Islet precursor cell (in vitro differentiated cells): ENCODE results near the gene DAND5.
A peak's percentile ranks its signal among the peaks of the same experiment; 100 is the strongest.

ENCODE experiments used
- DNase-seq: peaks from one replicate; pipeline ENCODE4 v3.0.0-alpha.2; 2018

Gene DAND5

DNA sequence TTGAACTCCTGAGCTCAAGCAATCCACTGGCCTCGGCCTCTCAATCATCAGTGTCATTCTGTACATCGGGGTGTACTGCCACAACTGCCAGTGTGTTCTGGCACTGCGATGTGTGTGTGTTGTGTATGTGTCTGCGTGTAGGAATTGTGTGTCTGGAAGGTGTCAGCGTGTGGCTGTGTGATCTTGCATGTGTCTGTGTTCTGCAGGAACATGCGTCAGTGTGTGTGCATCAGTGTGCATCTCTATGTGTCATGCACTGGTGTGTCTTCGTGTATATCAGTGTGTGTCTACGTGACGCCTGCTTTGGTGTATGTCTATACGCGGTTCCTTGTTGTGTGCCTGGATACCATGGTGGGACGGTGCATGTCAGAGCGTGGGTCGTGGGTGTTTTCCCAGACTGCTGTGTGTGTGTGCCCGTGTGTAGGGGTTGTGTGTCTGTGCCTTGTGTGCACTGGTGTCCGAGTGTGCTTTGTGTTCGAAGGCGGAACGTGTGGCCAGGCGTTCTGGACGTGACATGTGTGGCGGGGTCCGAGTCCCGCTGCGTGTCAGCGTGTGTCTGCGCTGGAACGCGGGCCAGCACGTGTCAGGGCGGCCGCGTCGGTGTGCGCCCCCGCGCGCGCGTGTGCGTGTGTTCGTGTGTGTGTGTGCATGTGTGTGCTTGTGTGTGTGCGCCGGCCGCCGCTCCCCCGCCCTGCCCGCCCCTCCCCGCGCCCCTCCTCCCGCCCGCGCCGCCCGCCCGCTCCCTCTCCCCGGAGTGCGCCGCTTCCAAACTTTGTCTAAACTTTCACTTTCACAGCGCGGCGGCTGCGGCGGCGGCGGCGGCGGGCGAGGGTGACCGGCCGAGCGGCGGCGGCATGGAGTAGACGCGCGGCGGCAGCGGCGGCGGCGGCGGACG, 25.6 kb downstream of the DAND5 start, which contains the start of gene NFIX:
NFIX (plus strand) TSS at position 775 of the 895 bp plus-strand sequence. CDS start 363 bp downstream, outside the sequence.
- DNase-seq: peak; percentile 66

DNA sequence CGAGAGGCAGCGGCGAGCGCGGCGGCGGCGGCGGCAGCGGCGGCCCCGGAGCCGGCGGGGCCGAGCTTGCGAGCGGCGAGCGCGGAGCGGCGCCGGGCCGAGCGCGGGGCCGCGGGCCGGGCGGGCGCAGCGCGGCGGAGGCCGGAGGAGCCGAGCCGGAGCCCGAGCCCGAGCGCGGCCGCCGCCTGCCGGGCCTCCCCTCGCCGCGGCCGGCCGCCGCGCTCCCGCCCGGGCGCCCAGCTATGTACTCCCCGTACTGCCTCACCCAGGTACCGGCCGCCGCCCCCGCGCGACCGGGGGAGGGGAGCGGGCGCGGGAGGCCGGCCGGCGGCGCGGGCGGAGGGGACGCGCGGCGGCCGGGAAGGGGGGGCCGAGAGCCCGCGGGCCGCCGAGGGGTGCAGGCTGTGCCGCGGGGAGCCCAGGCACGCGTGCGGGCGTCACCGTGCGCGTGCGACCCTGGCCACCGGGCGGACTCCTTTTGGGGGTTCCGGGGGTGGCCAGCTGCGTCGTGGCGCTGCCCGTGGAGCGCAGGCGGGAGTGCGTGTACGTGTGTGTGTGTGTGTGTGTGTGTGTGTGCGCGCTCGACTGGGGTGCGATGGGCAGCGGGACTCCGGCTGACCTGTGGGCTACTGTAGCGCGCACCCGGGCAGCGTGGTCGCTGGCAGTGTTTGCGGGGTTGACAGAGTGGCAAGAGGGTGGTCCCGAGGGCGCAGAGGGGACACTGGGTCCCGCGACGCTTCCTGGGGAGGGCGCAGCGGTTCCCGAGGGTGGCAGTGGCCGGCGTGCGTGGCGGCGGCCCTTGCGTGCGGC, 26.4 kb downstream of the DAND5 start:
- DNase-seq: no peak

DNA sequence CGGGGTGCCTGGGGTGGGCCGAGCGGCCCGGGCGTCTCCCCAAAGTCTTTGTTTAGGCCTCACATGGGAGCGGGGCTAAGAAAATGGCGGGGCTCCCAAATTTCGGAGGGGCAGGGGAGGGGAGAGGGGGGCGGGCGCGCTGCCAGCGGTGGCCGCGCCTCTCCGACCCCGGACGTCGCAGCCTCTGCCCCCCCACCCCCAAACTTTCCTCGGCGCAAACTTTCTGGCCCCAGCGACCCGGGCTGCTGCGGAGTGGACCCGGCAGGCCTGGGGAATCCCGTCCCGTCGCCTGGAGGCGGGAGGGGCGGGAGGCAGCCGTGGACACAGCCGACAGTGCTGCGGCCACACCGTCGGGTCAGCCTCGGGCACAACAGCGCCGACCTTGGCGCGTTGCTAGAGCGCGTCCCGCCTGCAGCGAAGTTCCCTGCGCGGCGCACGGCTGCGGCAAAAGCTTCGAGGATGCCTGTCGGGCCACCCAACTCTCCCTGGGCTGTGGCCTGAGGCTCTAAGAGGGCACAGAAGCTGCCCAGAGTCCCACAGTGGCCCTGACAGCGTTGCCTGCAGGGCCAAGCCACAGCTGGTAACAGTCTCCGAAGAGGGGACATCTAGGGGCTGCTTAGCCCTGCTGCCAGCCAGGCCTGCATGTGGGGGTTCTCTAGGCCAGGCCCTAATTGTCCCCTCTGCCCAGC, 27.2 kb downstream of the DAND5 start:
- DNase-seq: no peak

DNA sequence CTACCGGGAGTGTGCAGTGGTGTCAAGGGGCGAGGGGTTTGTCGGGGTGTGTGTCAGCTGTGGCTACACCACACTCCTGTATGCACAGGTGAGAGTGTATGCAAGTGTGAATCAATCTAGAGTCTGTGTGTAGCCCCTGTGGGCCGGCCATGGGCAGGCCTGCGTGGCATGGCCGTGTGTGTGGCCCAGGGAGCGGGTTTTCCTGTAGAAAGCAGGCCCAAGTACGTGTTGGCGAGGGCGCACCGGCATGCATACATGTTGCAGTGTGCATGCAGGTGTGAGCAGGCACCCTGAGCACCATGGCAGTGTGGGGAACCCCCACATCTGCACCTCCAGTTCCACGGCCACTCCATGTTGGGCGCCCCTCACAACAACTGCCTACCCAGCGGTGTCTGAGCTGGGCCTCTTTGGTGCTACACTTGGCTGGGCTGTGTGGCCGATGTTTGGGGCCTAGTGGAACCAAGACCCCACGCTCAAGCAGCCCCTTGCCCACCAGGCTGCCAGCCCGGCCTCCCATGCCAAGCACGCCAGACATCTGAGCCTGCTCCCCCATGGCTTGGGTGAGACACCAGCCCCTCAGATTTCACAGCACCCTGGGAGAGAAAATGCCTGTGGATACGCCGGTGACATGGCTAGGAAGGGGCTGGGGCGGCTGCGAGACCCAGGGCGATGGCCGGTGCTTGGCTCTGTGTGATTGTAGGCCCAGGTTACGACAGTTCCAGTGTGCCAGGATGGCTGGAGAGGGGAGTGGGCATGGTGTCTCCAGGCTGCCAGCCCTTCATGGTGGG, 28.0 kb downstream of the DAND5 start:
- no peak for DNase-seq

DNA sequence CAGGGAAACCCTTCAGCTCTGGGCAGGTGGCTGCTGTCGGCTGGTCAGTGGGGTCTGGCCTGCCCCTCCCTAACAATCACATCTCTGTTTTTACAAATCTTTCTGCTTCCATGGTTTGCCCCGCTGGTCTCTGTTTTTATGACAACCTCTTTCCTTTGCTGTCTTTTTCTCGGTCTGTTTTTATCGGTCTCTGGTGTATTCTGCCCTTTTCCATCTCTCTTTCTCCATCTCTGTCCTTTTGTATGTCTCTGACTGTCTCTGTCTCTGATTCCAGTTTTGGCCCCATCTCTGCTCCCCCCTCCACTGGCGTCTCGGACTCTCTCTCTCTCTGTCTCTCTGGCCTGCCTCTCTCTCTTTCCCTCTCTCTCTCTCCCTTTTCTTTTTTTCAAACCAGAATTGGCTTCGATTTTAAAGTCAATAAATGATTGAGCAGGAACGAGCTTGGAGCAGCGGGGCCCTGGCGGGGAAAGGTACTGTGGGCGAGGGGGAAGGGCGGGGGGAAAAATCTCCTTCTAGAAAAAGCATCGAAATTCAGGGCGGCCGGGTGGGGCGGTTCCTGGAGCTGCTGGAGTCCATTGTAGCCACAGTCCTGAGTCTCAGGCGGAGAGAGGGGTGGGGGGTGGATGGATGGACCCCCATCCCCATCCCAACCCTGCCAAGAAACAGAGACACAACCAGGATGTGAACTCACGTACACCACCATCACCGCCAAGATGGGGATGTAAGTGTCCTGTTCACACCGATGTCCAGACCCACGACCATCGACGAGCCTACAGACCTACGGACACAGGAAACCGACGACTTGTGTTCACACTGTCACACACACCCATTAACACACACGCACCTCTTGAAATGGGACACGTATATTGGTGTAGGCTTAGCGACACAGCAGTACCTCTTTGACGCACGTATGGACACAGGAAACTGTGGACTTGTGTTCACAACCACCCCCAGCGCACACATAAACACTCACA, 28.9 kb downstream of the DAND5 start:
- no peak for DNase-seq

DNA sequence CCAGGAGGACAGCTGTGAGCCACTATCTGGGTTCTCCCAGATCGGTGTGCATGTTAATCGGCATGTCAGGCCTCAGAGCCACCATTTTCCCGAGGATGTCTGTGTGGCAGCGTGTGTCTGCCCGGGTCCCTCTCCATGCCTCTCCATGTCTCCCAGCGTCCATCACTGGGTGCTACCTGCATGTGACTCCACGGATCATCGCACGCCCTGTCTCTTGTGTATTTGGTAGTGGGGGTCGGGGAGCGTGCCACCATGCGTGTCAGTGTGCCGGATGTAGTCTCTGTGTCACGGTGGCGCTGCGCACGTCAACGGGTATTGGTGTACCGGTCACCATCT, 31.8 kb downstream of the DAND5 start:
- no peak for DNase-seq

DNA sequence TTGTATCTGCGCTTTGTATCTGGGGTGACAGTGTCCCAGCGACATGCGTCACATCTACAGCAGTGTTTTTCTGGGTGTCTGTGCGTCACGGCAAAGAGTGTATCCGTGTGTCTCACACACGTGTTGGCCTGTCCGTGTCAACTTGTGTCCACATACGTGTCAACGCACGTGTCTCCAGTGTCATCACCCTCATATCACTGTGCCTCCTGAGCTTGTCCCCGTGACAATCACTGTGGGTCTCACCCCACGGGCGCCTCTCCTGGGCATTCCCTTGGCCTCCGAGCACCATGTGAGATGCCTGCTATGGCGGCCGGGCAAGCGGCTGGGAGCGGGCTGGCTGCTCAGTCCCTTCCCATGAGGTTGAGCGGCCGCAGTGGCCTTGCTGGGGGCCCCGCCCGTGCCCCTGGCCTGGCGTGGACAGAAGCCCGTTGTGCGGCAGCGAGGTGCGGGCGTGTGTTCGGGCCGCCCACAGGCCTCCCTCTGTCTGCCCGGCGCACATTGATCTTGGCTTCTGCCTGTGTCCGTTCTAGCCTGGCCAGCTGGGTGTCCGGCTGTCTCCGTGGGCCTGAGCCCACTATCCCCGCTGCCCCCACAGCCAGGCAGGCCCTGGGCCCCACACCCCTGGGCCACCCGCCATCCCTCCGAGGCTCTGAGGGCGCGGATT, 32.3 kb downstream of the DAND5 start:
- no peak for DNase-seq

DNA sequence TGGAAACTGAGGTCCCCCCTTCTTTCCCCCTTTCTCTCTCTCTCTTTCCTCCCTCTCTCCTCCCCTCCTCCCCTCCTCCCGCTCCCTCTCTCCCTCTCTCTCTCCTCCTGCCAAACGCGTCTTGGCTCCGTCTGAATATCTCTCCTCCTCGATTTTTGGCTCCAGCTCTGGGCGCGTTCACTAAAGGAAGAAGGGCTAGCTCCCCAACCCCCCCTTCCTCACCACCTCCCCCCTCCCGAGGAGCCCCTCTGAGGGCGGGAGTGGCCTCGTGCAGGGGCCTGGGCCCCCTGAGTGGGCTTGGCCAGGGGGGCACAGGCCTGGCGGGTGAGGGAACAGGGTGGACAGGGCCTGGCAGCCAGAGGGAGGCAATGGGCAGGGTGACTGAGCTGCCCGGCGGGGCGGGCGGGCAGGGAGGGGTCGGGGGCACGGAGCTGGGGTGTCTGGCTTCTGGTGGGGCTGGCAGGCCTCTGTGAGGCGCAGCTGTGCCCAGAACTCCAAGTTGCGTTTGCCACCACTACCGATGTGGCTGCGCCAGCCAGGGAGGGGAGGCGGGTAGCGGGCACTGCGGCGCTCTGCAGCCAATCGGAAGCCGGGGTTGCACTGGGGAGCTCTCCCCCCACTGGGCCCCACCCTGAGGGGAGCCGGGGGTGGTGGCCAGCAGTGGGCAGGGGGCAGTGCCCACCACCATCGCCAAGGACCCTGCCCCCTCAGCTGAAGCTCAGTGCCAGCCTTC, 33.0 kb downstream of the DAND5 start:
- DNase-seq: no peak

DNA sequence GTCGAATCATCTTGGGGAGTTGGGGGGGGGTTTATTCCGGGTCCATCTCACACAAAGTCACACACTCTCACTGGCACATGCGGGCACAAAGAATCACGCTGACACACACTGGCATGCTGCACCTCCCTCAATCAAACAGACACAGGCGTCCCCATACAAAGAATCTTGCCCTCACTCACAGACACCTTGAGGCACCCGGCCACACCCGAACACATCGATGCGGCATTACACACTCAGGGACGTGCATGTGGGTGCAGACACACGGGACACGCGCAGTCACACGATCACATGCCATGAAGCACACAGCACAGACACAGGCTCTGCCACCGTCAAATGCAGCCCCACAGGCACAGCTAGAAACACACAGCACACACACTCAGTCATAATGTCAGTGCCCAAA, 33.7 kb downstream of the DAND5 start:
- DNase-seq: no peak

DNA sequence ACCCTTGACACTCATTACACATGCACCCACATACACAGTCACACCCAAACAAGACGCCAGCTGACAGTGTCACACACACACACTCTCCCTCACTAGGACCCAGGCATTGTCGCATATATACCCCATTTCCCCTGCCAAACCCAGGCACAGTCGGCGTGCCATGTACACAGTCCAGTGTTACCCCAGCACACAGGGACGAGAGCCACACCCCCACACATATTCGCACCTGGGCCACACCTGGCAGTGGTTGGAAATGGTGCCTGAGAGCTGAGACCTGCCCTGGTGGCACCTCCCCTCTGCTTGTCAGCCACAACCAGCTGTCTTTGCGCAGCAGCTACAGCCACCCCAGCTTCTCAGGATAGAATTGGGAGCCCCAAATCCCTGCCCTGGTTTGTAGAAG, 34.9 kb downstream of the DAND5 start:
- DNase-seq: no peak

DNA sequence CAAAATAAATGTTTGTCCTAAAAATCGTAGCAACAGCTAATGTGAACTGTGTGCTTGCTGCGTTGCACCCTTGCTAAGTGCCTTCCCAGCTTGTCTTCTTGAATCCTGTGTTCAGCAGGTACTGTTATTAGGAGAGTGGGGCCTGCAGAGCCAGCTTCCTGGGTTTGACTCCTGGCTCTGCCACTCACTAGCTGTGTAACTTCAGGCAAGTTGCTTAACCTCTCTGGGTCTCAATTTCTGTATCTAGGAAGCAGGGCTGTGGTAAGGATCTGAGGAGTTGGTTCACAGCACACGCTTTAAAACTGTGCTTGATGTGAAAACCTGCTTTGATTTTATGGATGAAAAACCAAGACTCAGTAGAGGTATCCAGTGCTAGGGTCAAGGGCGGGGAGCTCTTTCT, 35.9 kb downstream of the DAND5 start:
- DNase-seq: no peak

DNA sequence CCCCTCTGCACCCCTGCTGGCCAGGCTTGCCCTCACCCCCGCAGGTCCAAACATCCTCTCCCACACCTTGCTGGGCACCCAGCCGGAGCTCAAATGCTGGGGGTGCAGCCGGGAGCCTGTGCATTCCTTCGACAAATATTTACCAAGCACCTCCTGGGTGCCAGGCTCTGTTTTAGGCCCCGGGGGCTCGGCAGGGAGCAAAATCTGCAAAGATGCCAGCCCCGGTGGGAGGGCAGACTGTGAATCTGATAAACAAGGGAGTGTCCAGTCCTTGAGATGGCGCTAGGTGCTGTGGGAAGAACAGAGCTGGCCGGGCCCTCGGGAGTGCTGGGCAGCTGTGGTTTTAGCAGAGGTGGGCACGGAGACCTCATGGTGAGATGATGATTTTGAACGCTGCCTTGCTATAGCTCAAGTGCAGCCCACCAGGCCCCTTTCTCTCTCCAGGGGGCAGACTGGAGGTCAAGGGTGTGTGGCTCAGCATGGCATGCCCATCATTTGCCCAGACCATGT, 36.5 kb downstream of the DAND5 start:
- no peak for DNase-seq

DNA sequence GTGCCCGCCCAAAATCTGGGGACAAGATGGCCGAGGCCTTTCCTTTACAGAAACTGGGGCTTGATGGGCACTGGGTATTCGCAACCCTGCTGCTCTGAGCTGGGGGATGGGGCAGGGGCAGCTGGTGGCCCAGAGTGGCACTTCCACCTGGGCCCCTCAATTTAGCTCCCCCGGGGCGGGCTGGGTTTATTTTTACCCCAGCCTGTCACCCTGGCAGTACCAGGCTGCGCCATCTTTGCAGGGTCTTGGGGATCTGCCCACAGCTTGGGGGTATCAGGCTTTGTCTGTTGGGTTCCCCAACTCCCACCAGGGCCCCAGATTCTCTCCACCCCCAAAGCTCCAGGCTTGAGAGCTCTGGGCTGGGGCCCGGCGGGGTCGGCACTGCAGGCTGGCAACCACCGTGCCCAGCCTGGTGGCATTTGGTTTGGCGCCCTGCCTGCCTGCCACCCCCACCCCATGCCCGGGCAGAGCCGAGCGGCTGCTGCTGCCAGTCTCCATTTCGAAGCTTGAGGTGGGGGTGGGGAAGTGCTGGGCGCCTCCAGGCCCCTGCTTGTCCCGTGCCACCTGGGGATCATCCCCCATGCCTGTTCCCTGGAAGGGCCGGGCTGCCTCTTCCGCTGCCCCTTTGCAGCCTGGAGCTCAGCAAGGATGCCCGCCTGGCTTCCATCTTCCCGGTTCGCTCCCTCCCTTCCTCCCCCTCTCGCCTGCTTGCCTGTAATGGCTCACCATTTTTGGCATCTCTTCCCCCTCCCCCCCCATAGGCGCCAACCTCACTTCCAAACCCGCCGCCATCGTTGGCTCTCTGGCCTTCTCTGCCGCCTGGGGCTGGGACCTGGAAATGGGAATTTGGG, 37.3 kb downstream of the DAND5 start:
- DNase-seq: no peak

DNA sequence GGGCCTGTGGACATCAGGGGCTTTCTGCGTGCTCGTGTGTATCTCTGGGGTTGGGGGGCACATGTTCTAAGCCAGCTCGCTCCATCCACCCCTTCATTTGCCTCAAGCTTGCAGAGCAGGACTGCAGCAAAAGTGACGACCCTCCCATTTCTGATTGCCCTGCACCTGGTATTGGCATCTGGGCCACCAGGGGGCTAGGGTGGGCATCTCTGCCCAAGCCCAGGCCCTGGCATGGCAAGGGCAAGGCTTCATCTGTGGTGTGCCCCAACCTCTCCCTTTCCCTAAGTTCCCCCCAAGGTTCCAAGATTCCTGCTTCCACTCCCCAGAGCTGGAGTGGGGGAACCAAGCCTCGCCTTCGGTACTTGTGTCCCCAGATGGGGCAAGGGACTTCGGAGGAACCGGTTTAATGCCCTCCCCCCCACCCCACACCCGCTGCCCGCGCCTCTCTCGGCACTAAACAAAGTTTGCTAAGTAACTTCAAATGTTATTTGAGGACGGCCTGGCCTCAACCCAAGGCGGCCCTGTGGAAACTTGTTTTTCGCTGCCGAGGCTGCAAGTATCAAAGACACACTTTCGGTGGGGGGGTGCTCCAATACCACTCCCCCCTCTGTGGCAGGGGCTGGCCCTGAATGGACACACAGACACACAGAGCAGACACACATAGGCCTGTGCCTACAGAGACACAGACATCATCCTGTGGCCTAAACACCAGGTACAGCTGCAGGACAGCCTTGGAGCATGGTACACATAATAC, 38.1 kb downstream of the DAND5 start:
- no peak for DNase-seq

DNA sequence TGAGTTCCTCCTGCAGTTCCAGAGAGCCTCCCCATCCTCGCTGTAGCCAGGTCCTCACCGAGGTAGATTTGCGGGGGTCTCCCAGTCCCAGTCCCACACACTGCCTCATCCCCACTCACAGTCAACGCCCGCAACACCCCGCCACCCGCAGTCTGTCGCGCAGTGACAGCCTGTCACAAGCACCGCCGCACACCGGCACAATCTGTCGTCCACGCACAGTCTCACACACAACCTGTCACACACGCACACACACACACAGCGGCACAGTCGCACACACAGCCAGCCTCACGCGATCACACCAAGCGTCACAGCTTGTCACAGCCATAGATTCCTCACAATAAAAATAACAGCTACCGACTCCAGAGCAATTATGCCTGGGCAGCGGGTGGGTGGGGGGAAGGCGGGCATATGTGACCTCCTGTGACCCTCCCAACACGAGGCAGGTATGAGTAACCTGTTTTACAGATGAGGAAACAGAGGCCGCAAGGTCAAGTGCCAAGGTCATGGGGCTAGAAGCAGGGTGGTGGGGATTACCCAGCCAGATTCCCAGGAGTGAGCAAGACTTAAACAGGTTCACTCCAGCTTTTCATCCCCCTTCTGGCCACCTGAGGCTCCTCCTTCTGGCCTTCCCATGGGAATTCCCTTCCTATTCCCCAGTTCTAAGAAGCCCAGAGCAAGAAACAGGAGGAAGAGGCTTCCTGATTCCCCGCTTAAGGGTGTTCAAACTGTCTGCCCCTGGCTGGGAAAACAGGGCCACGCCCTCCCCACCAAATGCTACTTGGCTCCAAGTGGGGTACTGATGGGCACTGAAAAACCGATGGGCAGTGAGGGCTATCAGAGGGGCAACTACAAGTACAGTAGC, 39.8 kb downstream of the DAND5 start:
- DNase-seq: no peak

DNA sequence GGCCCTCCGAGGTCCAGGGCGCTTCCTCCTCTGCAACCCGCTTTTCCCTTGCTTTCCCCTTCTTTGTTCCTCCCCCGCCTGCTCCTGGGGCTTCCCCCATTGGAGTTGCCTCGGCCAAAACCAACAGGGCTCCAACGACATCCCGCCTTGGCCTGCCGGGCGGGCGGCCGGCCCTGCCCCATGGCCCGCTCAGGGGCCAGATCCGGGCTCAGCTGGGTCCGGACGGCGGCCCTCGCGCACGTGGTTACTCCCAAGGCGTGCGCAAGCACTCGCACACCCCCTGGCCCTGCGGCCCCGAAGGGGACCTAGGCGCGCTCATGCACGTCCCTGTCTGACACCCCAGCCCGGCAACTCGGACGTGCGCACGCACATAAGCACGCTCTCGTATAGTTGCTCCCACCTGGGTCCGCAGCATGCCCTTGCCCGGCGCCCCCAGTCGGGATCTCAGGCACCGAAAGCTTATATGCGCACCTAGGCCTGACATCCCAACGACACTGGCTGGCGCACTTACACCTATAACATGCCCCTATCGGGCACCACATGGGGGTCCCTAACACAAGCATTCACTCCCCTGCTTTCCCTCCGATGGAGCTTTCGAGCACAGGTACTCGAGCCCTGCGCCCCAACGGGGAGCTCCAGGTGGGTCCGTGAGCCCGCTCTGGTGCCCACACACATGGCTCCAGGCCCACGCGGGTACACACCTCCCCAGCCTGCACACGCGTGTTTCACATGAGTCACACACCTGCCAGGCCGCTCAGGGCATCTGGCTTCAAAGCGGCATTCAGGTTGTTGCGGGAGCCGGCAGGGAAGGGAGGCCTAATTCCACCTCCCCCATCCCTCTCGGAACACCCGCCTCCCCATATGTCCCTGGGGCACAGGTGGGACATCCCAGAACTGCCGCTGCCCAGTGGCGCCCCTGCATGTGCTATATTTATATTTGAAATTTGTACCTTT, 40.9 kb downstream of the DAND5 start:
- no peak for DNase-seq
